CD14-positive monocyte (primary cell): Measurements from ENCODE around the gene NATD1. TPM values are rescaled to one million over a fixed set of nuclear protein-coding genes. Genes with fewer than 3 reads are reported as not detected.

Experiments used
- DNase-seq, 3 donors: peaks; one replicate each; pipeline ENCODE4 v3.0.0-alpha.2; 2011 to 2022
- H2AFZ ChIP-seq: 2 replicates; pipeline ENCODE4 v1.6.0; 2012; ENCODE audit warnings: mild to moderate bottlenecking, low read depth, low read length, inconsistent platforms; ENCODE audit not compliant: insufficient read depth, poor library complexity, severe bottlenecking
- H3K27ac ChIP-seq, 2 donors: 1 replicate in 1 of 2; 2 replicates in 1 of 2; pipeline ENCODE4 v1.5.1; 2012 to 2013; ENCODE audit warnings: low read length in 2 of 2, control low read depth in 1 of 2, inconsistent platforms in 1 of 2, low read depth in 1 of 2, mild to moderate bottlenecking in 1 of 2
- H3K27me3 ChIP-seq, 2 donors: one replicate each; pipeline versions ENCODE4 v1.6.0 to v1.6.1; 2011 to 2013; ENCODE audit warnings: low read length in 2 of 2; ENCODE audit not compliant: control insufficient read depth in 2 of 2, insufficient read depth in 2 of 2
- H3K36me3 ChIP-seq, 2 donors: replicated peaks in 1 of 2; 1 replicate in 1 of 2; 2 replicates in 1 of 2; pipeline versions ENCODE4 v1.5.1 to v1.6.1; 2012 to 2013; ENCODE audit warnings: low read length in 2 of 2, control low read depth in 1 of 2, inconsistent platforms in 1 of 2, mild to moderate bottlenecking in 1 of 2; ENCODE audit not compliant: insufficient read depth in 2 of 2, control insufficient read depth in 1 of 2
- H3K4me1 ChIP-seq, 2 donors: 1 replicate in 1 of 2; 2 replicates in 1 of 2; pipeline versions ENCODE4 v1.5.1 to v1.6.1; 2012 to 2013; ENCODE audit warnings: low read length in 2 of 2, control low read depth in 1 of 2, inconsistent platforms in 1 of 2, mild to moderate bottlenecking in 1 of 2, moderate library complexity in 1 of 2; ENCODE audit not compliant: insufficient read depth in 2 of 2, control insufficient read depth in 1 of 2
- H3K4me2 ChIP-seq: replicated peaks from 2 replicates; pipeline ENCODE3; 2012; ENCODE audit warnings: low read length, moderate library complexity, mild to moderate bottlenecking; ENCODE audit not compliant: poor library complexity, severe bottlenecking; ENCODE audit errors: extremely low read depth
- H3K4me3 ChIP-seq, 3 experiments: fragments of 200-600 bp in 1 of 3; sonication (generic) in 1 of 3; replicated peaks in 1 of 3; 1 replicate in 2 of 3; 2 replicates in 1 of 3; pipeline ENCODE4 v1.5.1; 2011 to 2013; ENCODE audit warnings: low read length in 3 of 3, mild to moderate bottlenecking in 3 of 3, control low read depth in 2 of 3, low read depth in 2 of 3, inconsistent platforms in 1 of 3, moderate library complexity in 1 of 3
- H3K79me2 ChIP-seq: 2 replicates; pipeline ENCODE4 v1.6.0; 2012; ENCODE audit warnings: mild to moderate bottlenecking, control low read depth, inconsistent platforms, low read length, moderate library complexity; ENCODE audit not compliant: insufficient read depth
- H3K9ac ChIP-seq: 2 replicates; pipeline ENCODE4 v1.6.0; 2017; ENCODE audit warnings: low read length, mild to moderate bottlenecking; ENCODE audit not compliant: insufficient read depth, poor library complexity, severe bottlenecking
- H3K9me3 ChIP-seq, 2 donors: replicated peaks in 1 of 2; 1 replicate in 1 of 2; 2 replicates in 1 of 2; pipeline versions ENCODE4 v1.5.1 to v1.6.1; 2012 to 2013; ENCODE audit warnings: low read length in 2 of 2, control low read depth in 1 of 2; ENCODE audit not compliant: control insufficient read depth in 1 of 2, insufficient read depth in 1 of 2
- H4K20me1 ChIP-seq: 2 replicates; pipeline ENCODE4 v1.6.0; 2012; ENCODE audit warnings: mild to moderate bottlenecking, low read length, control low read depth, moderate library complexity; ENCODE audit not compliant: insufficient read depth
- H3K27ac Mint-ChIP-seq, 7 donors: one replicate each; pipeline ENCODE4 v1.8.0; 2020; ENCODE audit warnings: mild to moderate bottlenecking in 7 of 7, mixed read lengths in 7 of 7, moderate library complexity in 6 of 7, inconsistent platforms in 2 of 7
- H3K27me3 Mint-ChIP-seq, 3 donors: one replicate each; pipeline ENCODE4 v1.8.0; 2021 to 2022; ENCODE audit warnings: low read depth in 3 of 3, mild to moderate bottlenecking in 3 of 3, mixed read lengths in 3 of 3, moderate library complexity in 3 of 3, inconsistent platforms in 1 of 3
- H3K36me3 Mint-ChIP-seq, 2 donors: one replicate each; pipeline ENCODE4 v1.8.0; 2020; ENCODE audit warnings: mixed read lengths in 2 of 2, inconsistent platforms in 1 of 2, mild to moderate bottlenecking in 1 of 2
- H3K4me1 Mint-ChIP-seq: one replicate; pipeline ENCODE4 v1.8.0; 2020; ENCODE audit warnings: mild to moderate bottlenecking, mixed read lengths
- H3K4me3 Mint-ChIP-seq, 2 donors: one replicate each; pipeline ENCODE4 v1.8.0; 2020; ENCODE audit warnings: mild to moderate bottlenecking in 2 of 2, mixed read lengths in 2 of 2, moderate library complexity in 1 of 2
- H3K9me3 Mint-ChIP-seq, 7 donors: one replicate each; pipeline ENCODE4 v1.8.0; 2020 to 2022; ENCODE audit warnings: mixed read lengths in 7 of 7, mild to moderate bottlenecking in 6 of 7, moderate library complexity in 6 of 7, inconsistent platforms in 2 of 7
- CTCF ChIP-seq: fragments of 200-600 bp; IDR thresholded peaks from one replicate; pipeline ENCODE4 v1.8.0; 2022; ENCODE audit warnings: antibody characterized with exemption, mild to moderate bottlenecking
- WGBS: methylation state at CpG from one replicate; pipeline ENCODE4 v1.1.5; 2013; ENCODE audit warnings: missing lambda C conversion rate; ENCODE audit not compliant: insufficient coverage; 5-methylcytosine and 5-hydroxymethylcytosine counted together
- intact Hi-C, 2 donors: fragments of 100-400 bp; cut with micrococcal nuclease; formaldehyde crosslinking; loops; one replicate each; pipeline versions ENCODE4 v1.15.0 to v1.15.1; 2023
- polyA plus RNA-seq, 3 donors: library from polyadenylated mRNA; depleted of rRNA in 1 of 3; unstranded in 2 of 3; stranded (reverse) in 1 of 3; fragments of 300-500 nt in 2 of 3; fragments of >200 nt in 1 of 3; fragmentation: Illumina TruSeq in 2 of 3; gene quantifications; 1 replicate in 2 of 3; 2 replicates in 1 of 3; pipeline ENCODE4 v1.2.3, GENCODE V29; 2012 to 2021

NATD1 gene
- polyA plus RNA-seq, 3 donors = 3.0 to 13.6 (median 3.8) TPM

DNA sequence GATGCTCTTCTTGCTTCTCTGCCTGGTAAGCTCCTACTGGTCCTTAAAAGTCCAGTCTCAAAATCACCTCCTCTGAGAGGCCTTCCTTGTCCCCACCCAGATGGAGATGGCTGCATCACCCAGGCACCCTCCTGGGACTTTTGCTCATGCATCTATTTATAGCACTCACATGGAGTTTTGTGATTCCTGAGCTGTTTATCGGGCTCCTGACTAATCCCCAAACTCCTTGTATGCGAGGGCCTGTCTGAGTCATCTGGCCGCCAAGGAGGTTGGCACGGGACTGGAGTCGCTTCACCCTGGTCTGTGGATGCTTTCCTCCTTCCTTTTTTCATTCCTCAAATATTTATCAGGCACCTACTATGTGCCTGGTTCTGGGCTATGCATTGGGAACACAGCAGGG, 29.0 kb upstream of the NATD1 start:
- no peak overlapping the region for H3K9ac ChIP-seq
- Mint-ChIP-seq H3K9me3 (no peaks in the 10 kb centered on the region), H3K4me3 (peak overlapping the region in 1 of 2 donors; percentile 53), H3K36me3 (peaks cover 12 to 13% of the 10 kb centered on the region in 2 donors), H3K27me3 (peaks cover 2 to 3% (median 2%) of the 10 kb centered on the region in 3 donors), H3K4me1 (peaks cover 72% of the 10 kb centered on the region), H3K27ac (peak overlapping the region in 5 of 7 donors; percentile 31 to 87 (median 78))
- no peaks in the 10 kb centered on the region for H3K36me3 ChIP-seq
- intact Hi-C loops = loop anchor here (5.0 to 10.0 kb wide), 4 partner anchors 40 to 237 kb away; partner anchors contain the start of genes DHRS7B (in 1 of the 2) and USP22 (in 1 of the 2)
- TF ChIP-seq CTCF = no peak
- H2AFZ ChIP-seq = no peak overlapping the region
- H3K4me2 ChIP-seq = no peak overlapping the region
- 82% methylated on average over 2 of the region's 5 CpGs for WGBS
- H3K79me2 ChIP-seq = peaks cover 27% of the 10 kb centered on the region
- no peak overlapping the region for H3K4me3 ChIP-seq
- peak in 2 of 3 donors; percentile 31 to 73 for DNase-seq
- no peaks in the 10 kb centered on the region for H3K27me3 ChIP-seq
- peak overlapping the region in 1 of 2 donors; percentile 5 for H3K27ac ChIP-seq
- H3K4me1 ChIP-seq = peaks cover 65 to 72% of the 10 kb centered on the region in 2 donors
- peaks cover 49% of the 10 kb centered on the region for H4K20me1 ChIP-seq
- H3K9me3 ChIP-seq = no peaks in the 10 kb centered on the region

- H4K20me1 ChIP-seq = peaks cover 27% of the 10 kb centered on the region
- H3K27ac ChIP-seq = no peak overlapping the region
- intact Hi-C loops = loop anchor here (1.0 to 10.0 kb wide), 5 partner anchors 8 to 235 kb away; partner anchors contain the start of genes DHRS7B (in 1 of the 2) and USP22 (in 1 of the 2)
- WGBS = 10% methylated on average over 7 of the region's 10 CpGs
- peak; percentile 96 for TF ChIP-seq CTCF
- H3K27ac Mint-ChIP-seq = peak overlapping the region in 6 of 7 donors; percentile 42 to 90 (median 80)
- peak; percentile 83 to 87 (median 87) for DNase-seq
- H3K9me3 Mint-ChIP-seq = peaks cover 0 to 2% (median 0%) of the 10 kb centered on the region in 7 donors
- no peaks in the 10 kb centered on the region for H3K9me3 ChIP-seq
- peaks cover 2 to 6% (median 3%) of the 10 kb centered on the region in 3 donors for H3K27me3 Mint-ChIP-seq
- H3K27me3 ChIP-seq = no peaks in the 10 kb centered on the region
- peaks cover 69% of the 10 kb centered on the region for H3K4me1 Mint-ChIP-seq
- H3K36me3 ChIP-seq = no peaks in the 10 kb centered on the region
- H2AFZ ChIP-seq = peak overlapping the region; percentile 54
- H3K4me3 Mint-ChIP-seq = peak overlapping the region in 1 of 2 donors; percentile 6
- H3K4me1 ChIP-seq = peaks cover 68 to 79% of the 10 kb centered on the region in 2 donors
- H3K36me3 Mint-ChIP-seq = peaks cover 0 to 2% of the 10 kb centered on the region in 2 donors
- H3K4me3 ChIP-seq = no peak overlapping the region
- peak overlapping the region; percentile 5 for H3K4me2 ChIP-seq
- peaks cover 5% of the 10 kb centered on the region for H3K79me2 ChIP-seq
- no peak overlapping the region for H3K9ac ChIP-seq
These were observed 26.9 kb upstream of the NATD1 start for GRCh38 chr17:21280081-21280518.
